HuH-7.5 (cell line): ENCODE results near the gene CHST8.
"Not testable (repeated sequence)": the region's sequence is repeated elsewhere in the genome, so short reads cannot be mapped to it uniquely, and the experiment has no call there.

Experiments used
- DNase-seq: peaks from one replicate; pipeline ENCODE4 v3.0.0; 2011; ENCODE audit warnings: low spot score

The CHST8 gene

GRCh38 chr19:33644284-33644836, 22.6 kb downstream of the CHST8 start:
- no peak for DNase-seq

DNA sequence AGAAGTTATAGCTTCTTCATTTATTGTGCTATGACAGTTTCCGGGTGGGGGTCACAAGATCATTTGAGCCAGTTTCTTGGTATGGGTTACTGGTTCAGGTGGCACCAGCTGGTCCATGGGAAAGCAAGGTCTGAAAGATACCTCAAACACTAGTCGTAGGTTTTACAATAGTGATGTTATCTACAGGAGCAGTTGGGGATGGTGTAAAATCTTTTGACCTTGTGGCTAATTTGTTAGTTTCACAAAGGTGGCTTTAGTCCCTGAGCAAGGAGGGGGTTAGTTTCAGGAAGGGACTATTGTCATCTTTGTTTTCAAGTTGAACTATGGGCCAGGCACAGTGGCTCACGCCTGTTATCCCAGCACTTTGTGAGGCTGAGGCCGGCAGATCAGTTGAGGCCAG, 24.6 kb downstream of the CHST8 start:
- no peak for DNase-seq

DNA sequence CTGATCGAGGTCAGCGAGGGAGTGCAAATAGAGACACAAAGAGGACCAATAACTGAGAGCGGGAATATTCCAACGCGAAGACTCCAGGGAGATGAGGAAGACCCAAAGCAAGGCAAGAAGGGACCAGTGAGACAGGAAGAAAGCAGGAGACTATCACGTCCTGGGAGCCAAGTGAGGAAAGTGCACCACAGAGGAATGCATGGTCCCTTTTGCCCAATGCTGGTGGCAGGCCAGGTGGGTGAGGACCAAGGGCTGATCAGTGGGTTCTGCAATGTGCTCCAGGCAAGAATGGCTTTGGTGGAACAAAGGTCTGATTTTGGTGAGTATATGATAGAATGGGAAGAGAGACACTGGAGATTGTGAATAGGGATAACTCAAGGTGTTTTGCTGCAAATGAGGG, 25.4 kb downstream of the CHST8 start:
- DNase-seq, result no peak

DNA sequence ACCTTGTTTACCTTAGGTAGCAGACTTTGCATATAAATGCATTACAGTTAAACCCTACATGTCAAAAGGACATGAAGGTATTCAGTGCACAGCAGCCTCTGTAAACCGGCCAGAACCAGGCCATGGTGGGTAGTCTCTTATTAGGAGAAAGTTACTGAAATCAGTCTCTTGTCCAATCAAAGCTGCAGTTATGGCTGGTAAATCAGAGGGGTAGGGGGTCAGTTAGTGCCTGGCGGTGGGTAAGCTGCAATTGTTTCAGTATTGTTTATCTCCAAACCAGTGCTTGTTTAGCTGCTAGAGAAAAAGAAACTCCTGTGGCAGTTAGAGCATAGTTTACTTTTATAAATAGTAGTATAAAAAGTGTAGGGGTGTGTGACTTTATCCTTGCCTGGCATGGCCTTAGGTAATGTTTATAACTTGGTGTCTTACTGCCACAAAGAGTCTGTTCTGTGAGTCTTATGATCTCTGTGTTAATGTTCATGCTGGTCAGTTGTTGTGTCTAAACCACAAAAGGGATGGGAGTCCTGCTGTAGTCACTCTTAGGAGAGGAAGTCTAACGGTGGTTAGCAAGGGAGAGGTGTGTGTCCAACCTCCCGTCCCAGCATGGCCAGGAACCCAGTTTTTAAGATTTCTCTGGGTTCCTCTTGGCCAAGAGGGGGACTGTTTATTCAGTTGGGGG, 28.0 kb downstream of the CHST8 start:
- no peak for DNase-seq

GRCh38 chr19:33653684-33654083, 31.9 kb downstream of the CHST8 start:
- DNase-seq, result no peak

GRCh38 chr19:33654840-33655508, 33.2 kb downstream of the CHST8 start:
- DNase-seq, result no peak

- DNase-seq, result no peak
These were observed 38.1 kb downstream of the CHST8 start for GRCh38 chr19:33659835-33660234.

DNA sequence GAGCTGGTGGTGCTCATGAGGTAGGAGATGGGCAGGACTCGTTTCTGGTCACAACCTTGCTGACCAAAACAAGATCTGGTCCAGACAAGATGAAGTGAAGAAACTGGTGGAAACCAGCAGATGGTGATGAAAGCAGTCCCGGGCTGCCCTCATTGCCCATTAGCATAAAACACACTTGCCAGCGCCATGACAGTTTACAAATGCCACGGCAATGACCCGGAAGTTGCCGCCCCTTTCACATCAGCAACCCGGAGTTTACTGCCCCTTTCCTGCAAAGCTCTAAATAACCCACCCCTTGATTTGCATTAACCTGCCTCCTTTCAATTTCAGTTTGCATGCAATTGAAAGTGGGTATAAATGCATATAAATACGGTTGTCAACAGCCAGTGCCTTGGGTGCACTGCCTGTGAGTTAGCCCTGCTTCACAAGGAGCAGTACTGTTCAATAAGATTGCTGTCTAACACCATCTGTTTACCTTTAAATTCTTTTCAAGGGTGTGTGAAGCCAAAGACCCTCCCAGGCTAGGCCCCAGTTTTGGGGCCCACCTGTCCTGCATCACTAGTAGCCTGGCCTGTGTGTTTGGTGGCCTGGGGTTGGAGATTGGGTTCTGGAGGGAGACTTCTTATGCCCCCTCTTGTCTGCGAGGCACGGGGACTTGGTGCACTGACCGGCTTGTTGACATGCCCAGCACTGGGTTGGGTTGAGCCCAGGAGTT, 38.8 kb downstream of the CHST8 start:
- no peak for DNase-seq

GRCh38 chr19:33661336-33661735, 39.6 kb downstream of the CHST8 start:
- DNase-seq, result no peak

DNA sequence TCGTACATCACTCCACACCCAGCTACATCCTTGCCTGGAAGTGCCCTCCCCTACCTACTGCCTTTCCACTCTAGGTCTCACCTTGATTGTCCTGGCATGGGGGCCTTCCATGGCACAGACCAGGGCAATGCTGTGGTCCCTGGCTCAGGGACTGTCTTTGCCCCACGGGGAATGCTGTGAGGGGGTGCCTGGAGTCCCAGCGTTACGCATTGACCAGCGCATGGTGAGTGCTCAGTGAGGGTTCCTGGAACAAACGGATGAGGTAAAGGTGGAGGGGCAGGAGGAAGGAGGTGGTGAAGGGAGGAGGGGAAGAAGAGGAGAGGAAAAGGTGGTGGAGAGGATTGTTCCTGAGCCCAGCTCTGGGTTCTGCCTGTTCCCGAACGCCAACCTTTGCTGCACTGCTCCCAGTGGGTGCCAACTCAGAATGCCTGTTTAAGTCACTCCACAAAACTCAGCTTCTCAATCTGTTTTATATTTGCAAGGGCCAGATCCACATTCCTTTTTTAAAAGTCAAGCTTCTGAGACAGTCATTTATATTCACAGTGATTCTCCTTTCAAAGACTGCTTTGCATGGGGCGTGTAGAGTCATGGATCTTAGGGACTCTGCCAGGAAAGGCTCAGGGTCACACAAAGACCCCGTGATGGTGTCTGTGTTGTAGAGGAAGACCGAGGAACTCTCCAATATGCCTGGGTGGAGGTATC, 40.8 kb downstream of the CHST8 start:
- no peak for DNase-seq

DNA sequence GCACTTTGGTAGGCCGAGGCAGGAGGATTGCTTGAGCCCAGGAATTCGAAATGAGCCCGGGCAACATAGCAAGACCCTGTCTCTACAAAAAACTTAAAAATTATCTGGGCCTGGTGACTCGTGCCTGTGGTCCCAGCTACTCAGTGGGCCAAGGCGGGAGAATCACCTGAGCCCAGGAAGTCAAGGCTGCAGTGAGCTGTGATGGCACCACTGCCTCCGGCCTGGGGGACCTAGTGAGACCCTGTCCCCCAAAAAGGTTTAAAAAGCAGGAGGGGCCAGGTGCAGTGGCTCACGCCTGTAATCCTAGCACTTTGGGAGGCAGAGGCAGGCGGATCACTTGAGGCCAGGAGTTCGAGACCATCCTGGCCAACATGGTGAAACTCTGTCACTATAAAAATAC, 41.6 kb downstream of the CHST8 start:
- DNase-seq, result not testable (repeated sequence)

- DNase-seq, result no peak
These were observed 43.0 kb downstream of the CHST8 start for GRCh38 chr19:33664744-33665143.

- DNase-seq, result no peak
These were observed 44.2 kb downstream of the CHST8 start for GRCh38 chr19:33665776-33666595.

- no peak for DNase-seq
These were observed 45.4 kb downstream of the CHST8 start for GRCh38 chr19:33667141-33667650.

DNA sequence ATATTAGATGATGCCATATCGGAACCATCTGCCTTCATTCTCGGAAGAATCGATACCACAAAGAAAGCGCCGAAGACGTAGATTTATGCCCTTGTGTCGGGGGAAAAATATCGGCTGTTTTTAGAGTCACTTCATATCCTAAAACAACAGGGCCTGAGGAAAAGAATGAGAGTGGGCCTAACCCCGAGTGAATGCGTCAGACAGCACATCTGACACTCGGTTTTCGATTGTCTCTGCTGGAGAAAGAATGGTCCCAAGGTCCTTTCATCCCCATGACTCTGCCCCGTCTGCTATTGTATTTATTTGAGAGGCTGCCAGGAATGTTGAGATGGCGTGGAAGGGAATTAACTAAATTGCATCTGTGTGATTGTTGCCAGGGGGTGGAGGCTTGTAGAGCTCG, 46.1 kb downstream of the CHST8 start:
- DNase-seq, result no peak

DNA sequence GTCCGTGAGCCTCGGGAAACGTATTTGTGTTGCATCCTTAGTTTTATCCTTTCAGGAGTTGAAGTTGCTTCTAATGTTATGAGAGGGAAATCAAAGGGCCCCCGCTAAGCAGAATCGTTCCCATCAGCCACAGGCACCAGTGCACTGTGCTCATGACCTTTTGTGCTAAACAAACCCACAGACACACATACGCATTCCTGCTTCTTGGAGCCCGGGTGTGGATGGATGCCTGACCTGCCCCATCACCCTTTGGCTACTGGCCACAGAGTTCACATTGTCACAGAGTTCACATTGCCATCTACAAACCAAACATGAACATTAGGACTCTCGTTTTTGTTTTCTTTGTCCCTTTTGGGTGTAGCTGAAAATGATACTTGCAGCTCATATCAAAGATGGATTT, 47.2 kb downstream of the CHST8 start:
- DNase-seq, result no peak

- no peak for DNase-seq
These were observed 47.6 kb downstream of the CHST8 start for GRCh38 chr19:33669376-33669775.

- no peak for DNase-seq
These were observed 48.6 kb downstream of the CHST8 start for GRCh38 chr19:33670398-33670797.

GRCh38 chr19:33671211-33671610, 49.5 kb downstream of the CHST8 start:
- DNase-seq, result no peak

- no peak for DNase-seq
These were observed 51.6 kb downstream of the CHST8 start for GRCh38 chr19:33673258-33673875.
